ENCODE measurements around the gene CD302.

DNA sequence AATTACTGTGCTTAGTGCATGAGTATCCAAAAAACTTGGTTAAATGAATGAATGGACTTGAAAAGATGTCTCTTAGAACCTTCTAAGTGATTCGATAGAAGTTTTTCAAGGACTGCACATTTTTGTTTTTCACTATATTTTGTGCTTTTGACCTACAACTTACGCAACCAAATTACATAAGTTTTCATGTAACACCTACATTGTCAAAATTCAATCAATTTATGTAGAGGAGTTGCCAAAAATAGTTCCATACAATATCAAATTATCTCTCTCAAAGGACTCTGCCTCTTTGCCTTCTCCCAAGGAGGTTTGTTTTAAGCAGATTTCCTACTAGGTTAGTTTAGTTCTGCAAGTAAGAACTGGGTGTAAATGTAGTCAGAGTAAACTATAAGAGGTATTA is 75.4 kb downstream of the CD302 start:
- TF ChIP-seq CTCF (IDR thresholded peaks at IDR 0.05; ENCODE audit: borderline replicate concordance, extremely low read depth, low read length, poor library complexity, severe bottlenecking) (no peak), EZH2 (IDR thresholded peaks at IDR 0.05; ENCODE audit: borderline replicate concordance, low read depth, low read length, severe bottlenecking) (no peak)

Measured in DND-41 (cell line).